ENCODE measurements around the gene MTMR2.
A peak's percentile ranks its signal among the peaks of the same experiment; 100 is the strongest.

MTMR2 gene

DNA sequence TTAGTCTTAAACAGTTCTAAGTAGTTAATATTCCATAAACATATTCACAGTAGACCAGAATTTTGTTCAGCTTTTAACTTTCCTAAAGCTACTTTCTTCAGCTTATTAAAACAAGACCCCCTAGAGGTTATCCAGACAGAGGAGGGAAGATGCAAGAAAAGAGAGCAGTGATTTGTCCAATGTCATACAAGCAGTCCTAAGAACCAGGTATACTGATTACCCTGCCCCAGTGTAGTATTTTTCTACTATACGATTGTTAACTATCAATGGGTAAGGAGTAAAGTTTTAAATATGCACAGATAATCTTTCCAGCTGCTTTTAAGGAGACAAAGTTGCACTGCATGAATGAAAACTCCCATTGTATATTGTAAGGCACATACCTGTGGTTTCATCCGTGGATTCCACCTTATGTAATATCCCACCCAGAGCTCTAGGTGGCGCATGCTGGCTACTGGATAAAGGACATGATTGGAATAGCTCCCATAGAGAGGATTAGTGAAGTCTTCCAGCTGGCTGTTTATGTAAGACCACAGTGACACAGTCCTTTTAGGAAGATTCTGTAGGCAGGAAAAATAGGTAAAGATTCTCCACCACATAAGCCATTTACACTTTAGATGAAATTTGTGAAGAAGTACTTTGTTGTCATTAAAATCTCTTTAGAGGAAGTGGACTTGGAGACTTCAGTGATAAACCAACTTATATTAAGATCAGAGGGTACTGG is 88.0 kb downstream of the MTMR2 start:
- H3K4me2 ChIP-seq (ENCODE audit: low read length): no peak overlapping the region
- no peaks in the 10 kb centered on the region for H3K27me3 ChIP-seq (ENCODE audit: control insufficient read depth, insufficient read depth, low read length)
- H3K36me3 ChIP-seq (ENCODE audit: control insufficient read depth, insufficient read depth, low read length): no peaks in the 10 kb centered on the region
- TF ChIP-seq, protein P1, sequence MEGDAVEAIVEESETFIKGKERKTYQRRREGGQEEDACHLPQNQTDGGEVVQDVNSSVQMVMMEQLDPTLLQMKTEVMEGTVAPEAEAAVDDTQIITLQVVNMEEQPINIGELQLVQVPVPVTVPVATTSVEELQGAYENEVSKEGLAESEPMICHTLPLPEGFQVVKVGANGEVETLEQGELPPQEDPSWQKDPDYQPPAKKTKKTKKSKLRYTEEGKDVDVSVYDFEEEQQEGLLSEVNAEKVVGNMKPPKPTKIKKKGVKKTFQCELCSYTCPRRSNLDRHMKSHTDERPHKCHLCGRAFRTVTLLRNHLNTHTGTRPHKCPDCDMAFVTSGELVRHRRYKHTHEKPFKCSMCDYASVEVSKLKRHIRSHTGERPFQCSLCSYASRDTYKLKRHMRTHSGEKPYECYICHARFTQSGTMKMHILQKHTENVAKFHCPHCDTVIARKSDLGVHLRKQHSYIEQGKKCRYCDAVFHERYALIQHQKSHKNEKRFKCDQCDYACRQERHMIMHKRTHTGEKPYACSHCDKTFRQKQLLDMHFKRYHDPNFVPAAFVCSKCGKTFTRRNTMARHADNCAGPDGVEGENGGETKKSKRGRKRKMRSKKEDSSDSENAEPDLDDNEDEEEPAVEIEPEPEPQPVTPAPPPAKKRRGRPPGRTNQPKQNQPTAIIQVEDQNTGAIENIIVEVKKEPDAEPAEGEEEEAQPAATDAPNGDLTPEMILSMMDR (IDR thresholded peaks at IDR 0.05): peak; percentile 70
- H3K4me1 ChIP-seq: no peaks in the 10 kb centered on the region
- H3K4me3 ChIP-seq (ENCODE audit: low read depth, low read length): no peak overlapping the region
- no peaks in the 10 kb centered on the region for H3K9me3 ChIP-seq (ENCODE audit: control insufficient read depth, low read length)
- no peaks in the 10 kb centered on the region for H3K79me2 ChIP-seq
- H3K9ac ChIP-seq: no peak overlapping the region
- no peak overlapping the region for H2AFZ ChIP-seq
- no peak overlapping the region for H3K27ac ChIP-seq

DNA sequence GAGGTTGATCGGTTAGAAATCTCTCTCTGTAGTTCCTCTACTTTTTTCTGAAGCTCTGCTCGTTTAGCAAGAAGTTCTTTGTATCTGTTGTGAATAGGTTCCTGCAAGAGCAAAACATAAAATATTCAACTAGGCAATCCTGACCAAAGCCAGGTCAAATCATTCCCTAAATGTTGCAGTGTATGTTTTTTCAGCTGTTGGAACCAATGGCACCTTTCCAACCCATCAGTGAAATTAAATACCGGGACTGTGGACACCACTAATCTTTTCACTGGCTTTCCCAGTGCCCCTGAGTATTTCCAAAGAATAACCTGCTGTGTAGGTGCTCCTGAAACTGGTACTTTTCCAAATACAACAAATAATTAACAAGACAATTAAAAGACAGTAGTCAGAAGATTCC is 88.6 kb downstream of the MTMR2 start:
- H3K4me3 ChIP-seq (ENCODE audit: low read depth, low read length): no peak overlapping the region
- no peak overlapping the region for H2AFZ ChIP-seq
- no peaks in the 10 kb centered on the region for H3K27me3 ChIP-seq (ENCODE audit: control insufficient read depth, insufficient read depth, low read length)
- no peak overlapping the region for H3K4me2 ChIP-seq (ENCODE audit: low read length)
- no peak overlapping the region for H3K27ac ChIP-seq
- no peaks in the 10 kb centered on the region for H3K36me3 ChIP-seq (ENCODE audit: control insufficient read depth, insufficient read depth, low read length)
- no peak overlapping the region for H3K9ac ChIP-seq
- H3K4me1 ChIP-seq: no peaks in the 10 kb centered on the region
- H3K79me2 ChIP-seq: no peaks in the 10 kb centered on the region
- TF ChIP-seq, protein P1 (IDR thresholded peaks at IDR 0.05): no peak
- H3K9me3 ChIP-seq (ENCODE audit: control insufficient read depth, low read length): no peaks in the 10 kb centered on the region

DNA sequence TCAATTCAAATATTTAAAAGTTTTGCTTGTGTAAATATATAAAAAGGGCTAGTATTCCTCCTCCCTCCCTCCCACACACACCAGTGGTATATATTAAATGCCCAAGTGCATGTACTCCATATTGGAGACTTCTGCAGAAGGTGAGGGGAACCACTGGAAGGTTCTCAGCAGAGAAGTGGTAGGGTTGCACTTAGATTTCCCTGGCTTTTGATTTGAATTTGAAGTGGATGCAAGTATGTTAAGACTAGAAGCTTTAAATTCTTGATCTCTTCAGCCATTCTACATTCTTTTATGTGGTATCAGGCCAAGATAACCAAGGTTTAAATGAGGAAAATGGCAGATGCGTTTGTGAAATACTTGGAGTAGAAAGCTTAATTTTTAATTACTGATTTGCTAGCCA is 90.5 kb downstream of the MTMR2 start:
- no peaks in the 10 kb centered on the region for H3K4me1 ChIP-seq
- no peak overlapping the region for H3K9ac ChIP-seq
- no peaks in the 10 kb centered on the region for H3K27me3 ChIP-seq (ENCODE audit: control insufficient read depth, insufficient read depth, low read length)
- H3K79me2 ChIP-seq: no peaks in the 10 kb centered on the region
- no peaks in the 10 kb centered on the region for H3K36me3 ChIP-seq (ENCODE audit: control insufficient read depth, insufficient read depth, low read length)
- TF ChIP-seq, protein P1 (IDR thresholded peaks at IDR 0.05): no peak
- H2AFZ ChIP-seq: no peak overlapping the region
- H3K4me3 ChIP-seq (ENCODE audit: low read depth, low read length): no peak overlapping the region
- H3K27ac ChIP-seq: no peak overlapping the region
- no peaks in the 10 kb centered on the region for H3K9me3 ChIP-seq (ENCODE audit: control insufficient read depth, low read length)
- no peak overlapping the region for H3K4me2 ChIP-seq (ENCODE audit: low read length)

GRCh38 chr11:95832763-95833162 is 91.1 kb downstream of the MTMR2 start:
- Histone ChIP-seq H3K79me2 (no peaks in the 10 kb centered on the region), H3K4me3 (ENCODE audit: low read depth, low read length) (no peak overlapping the region), H3K27me3 (ENCODE audit: control insufficient read depth, insufficient read depth, low read length) (no peaks in the 10 kb centered on the region), H2AFZ (no peak overlapping the region), H3K36me3 (ENCODE audit: control insufficient read depth, insufficient read depth, low read length) (no peaks in the 10 kb centered on the region), H3K9me3 (ENCODE audit: control insufficient read depth, low read length) (no peaks in the 10 kb centered on the region), H3K27ac (no peak overlapping the region), H3K4me2 (ENCODE audit: low read length) (no peak overlapping the region), H3K9ac (no peak overlapping the region), H3K4me1 (no peaks in the 10 kb centered on the region)
- TF ChIP-seq, protein P1 (IDR thresholded peaks at IDR 0.05): no peak

Data from parathyroid adenoma (tissue), 2 donors.